H9 (cell line): Measurements from ENCODE around the gene RHBDD1. TPM values are rescaled to one million over a fixed set of nuclear protein-coding genes. Genes with fewer than 3 reads are reported as not detected.

Experiments used
- DNase-seq: peaks from one replicate; pipeline ENCODE4 v3.0.0-alpha.2; 2017
- H2AFZ ChIP-seq: one replicate; pipeline ENCODE4 v1.6.1; 2013; ENCODE audit warnings: mild to moderate bottlenecking, low read length, control low read depth, moderate library complexity
- H2AK5ac ChIP-seq: 2 replicates; pipeline ENCODE4 v1.6.1; 2013; ENCODE audit warnings: low read length, control low read depth, mixed read lengths; ENCODE audit not compliant: insufficient read length
- H2BK120ac ChIP-seq: one replicate; pipeline ENCODE4 v1.6.1; 2013; ENCODE audit warnings: low read depth, mild to moderate bottlenecking, low read length, control low read depth, inconsistent platforms; ENCODE audit not compliant: poor library complexity, severe bottlenecking
- H2BK12ac ChIP-seq: 2 replicates; pipeline ENCODE4 v1.6.1; 2013; ENCODE audit warnings: low read length, control low read depth, mixed read lengths, low read depth; ENCODE audit not compliant: insufficient read length
- H2BK15ac ChIP-seq: 2 replicates; pipeline ENCODE4 v1.6.1; 2013; ENCODE audit warnings: low read depth, low read length, control low read depth
- H2BK20ac ChIP-seq: one replicate; pipeline ENCODE4 v1.6.1; 2013; ENCODE audit warnings: low read depth, mild to moderate bottlenecking, low read length, control low read depth, inconsistent platforms; ENCODE audit not compliant: poor library complexity, severe bottlenecking
- H2BK5ac ChIP-seq: 2 replicates; pipeline ENCODE4 v1.6.1; 2013; ENCODE audit warnings: low read length, control low read depth, mixed read lengths; ENCODE audit not compliant: insufficient read length
- H3K14ac ChIP-seq: 2 replicates; pipeline ENCODE4 v1.6.1; 2013; ENCODE audit warnings: low read length, control low read depth; ENCODE audit not compliant: insufficient read depth
- H3K18ac ChIP-seq: 2 replicates; pipeline ENCODE4 v1.6.1; 2013; ENCODE audit warnings: low read depth, mild to moderate bottlenecking, mixed read lengths, low read length, control low read depth; ENCODE audit not compliant: insufficient read length
- H3K23ac ChIP-seq: 2 replicates; pipeline ENCODE4 v1.6.1; 2013; ENCODE audit warnings: low read length, control low read depth, mixed read lengths, low read depth; ENCODE audit not compliant: insufficient read length
- H3K23me2 ChIP-seq: 2 replicates; pipeline ENCODE4 v1.6.1; 2013; ENCODE audit warnings: low read depth, mild to moderate bottlenecking, mixed read lengths, low read length, control low read depth; ENCODE audit not compliant: insufficient read length, poor library complexity, severe bottlenecking
- H3K27ac ChIP-seq: 2 replicates; pipeline ENCODE4 v1.5.1; 2013; ENCODE audit warnings: low read length, control low read depth, mixed read lengths, low read depth; ENCODE audit not compliant: insufficient read length
- H3K27me3 ChIP-seq: 2 replicates; pipeline ENCODE4 v1.6.1; 2013; ENCODE audit warnings: low read length, control low read depth, inconsistent platforms; ENCODE audit not compliant: insufficient read depth
- H3K4ac ChIP-seq: 2 replicates; pipeline ENCODE4 v1.6.1; 2013; ENCODE audit warnings: low read depth, mild to moderate bottlenecking, control low read depth, inconsistent platforms, low read length, moderate library complexity
- H3K4me1 ChIP-seq: 2 replicates; pipeline ENCODE4 v1.6.1; 2013; ENCODE audit warnings: low read length, control low read depth, inconsistent platforms; ENCODE audit not compliant: insufficient read depth
- H3K4me2 ChIP-seq: 2 replicates; pipeline ENCODE4 v1.6.1; 2013; ENCODE audit warnings: low read length, control low read depth, mixed read lengths; ENCODE audit not compliant: insufficient read length, insufficient read depth
- H3K56ac ChIP-seq: 2 replicates; pipeline ENCODE4 v1.6.1; 2013; ENCODE audit warnings: low read depth, mild to moderate bottlenecking, mixed read lengths, low read length, control low read depth; ENCODE audit not compliant: insufficient read length
- H3K79me1 ChIP-seq: 2 replicates; pipeline ENCODE4 v1.6.1; 2013; ENCODE audit warnings: low read depth, mild to moderate bottlenecking, moderate library complexity, low read length, control low read depth, inconsistent platforms; ENCODE audit not compliant: insufficient read depth, poor library complexity, severe bottlenecking
- H3K79me2 ChIP-seq: 2 replicates; pipeline ENCODE4 v1.6.1; 2013; ENCODE audit warnings: low read length, control low read depth, inconsistent platforms; ENCODE audit not compliant: insufficient read depth
- H3K9ac ChIP-seq: 2 replicates; pipeline ENCODE4 v1.6.1; 2013; ENCODE audit warnings: low read length, control low read depth, mixed read lengths; ENCODE audit not compliant: insufficient read length; ENCODE audit errors: extremely low read depth
- H3K9me3 ChIP-seq: one replicate; pipeline ENCODE4 v1.6.1; 2013; ENCODE audit warnings: low read depth, low read length, inconsistent platforms; ENCODE audit not compliant: control insufficient read depth
- H3T11ph ChIP-seq: one replicate; pipeline ENCODE4 v1.6.1; 2013; ENCODE audit warnings: mild to moderate bottlenecking, low read length, control low read depth, inconsistent platforms
- H4K20me1 ChIP-seq: one replicate; pipeline ENCODE4 v1.6.1; 2013; ENCODE audit not compliant: control insufficient read depth, insufficient read length, insufficient read depth
- H4K5ac ChIP-seq: 2 replicates; pipeline ENCODE4 v1.6.1; 2013; ENCODE audit warnings: low read depth, mild to moderate bottlenecking, mixed read lengths, low read length, control low read depth; ENCODE audit not compliant: insufficient read length
- H4K8ac ChIP-seq: replicated peaks from 2 replicates; pipeline ENCODE4 v1.6.1; 2013; ENCODE audit warnings: low read length, control low read depth, mixed read lengths, low read depth; ENCODE audit not compliant: insufficient read length
- H4K91ac ChIP-seq: 2 replicates; pipeline ENCODE4 v1.6.1; 2013; ENCODE audit warnings: low read depth, mild to moderate bottlenecking, moderate library complexity, mixed read lengths, low read length, control low read depth; ENCODE audit not compliant: insufficient read length
- H3K27ac Mint-ChIP-seq, 3 experiments: 2 replicates in 2 of 3; 3 replicates in 1 of 3; pipeline ENCODE4 v1.8.0; 2020 to 2021; ENCODE audit warnings: mixed read lengths in 3 of 3, mild to moderate bottlenecking in 1 of 3, moderate library complexity in 1 of 3
- H3K27me3 Mint-ChIP-seq: 2 replicates; pipeline ENCODE4 v1.8.0; 2021; ENCODE audit warnings: low read depth, mild to moderate bottlenecking, moderate library complexity, mixed read lengths
- H3K36me3 Mint-ChIP-seq, 3 experiments: 2 replicates in 2 of 3; 3 replicates in 1 of 3; pipeline ENCODE4 v1.8.0; 2020 to 2021; ENCODE audit warnings: low read depth in 3 of 3, mixed read lengths in 3 of 3; ENCODE audit not compliant: insufficient read depth in 1 of 3
- H3K4me1 Mint-ChIP-seq, 2 experiments: 2 replicates each; pipeline ENCODE4 v1.8.0; 2020; ENCODE audit warnings: mixed read lengths in 2 of 2
- H3K4me3 Mint-ChIP-seq, 2 experiments: 2 replicates in 1 of 2; 3 replicates in 1 of 2; pipeline ENCODE4 v1.8.0; 2020 to 2021; ENCODE audit warnings: mild to moderate bottlenecking in 2 of 2, mixed read lengths in 2 of 2, moderate library complexity in 1 of 2
- H3K9me3 Mint-ChIP-seq, 2 experiments: 2 replicates in 1 of 2; 3 replicates in 1 of 2; pipeline ENCODE4 v1.8.0; 2020; ENCODE audit warnings: mild to moderate bottlenecking in 2 of 2, mixed read lengths in 2 of 2, moderate library complexity in 1 of 2
- CTCF ChIP-seq: fragments of 200-600 bp; sonication (generic); conservative IDR thresholded peaks from 3 replicates; pipeline ENCODE4 v1.8.0; 2021; ENCODE audit warnings: antibody characterized with exemption, mild to moderate bottlenecking
- WGBS: extraction: QIAGEN DNeasy Blood & Tissue Kit; methylation state at CpG from one replicate; pipeline ENCODE4 v1.1.7; 2013; ENCODE audit warnings: missing lambda C conversion rate, low lambda C conversion rate, mixed read lengths; ENCODE audit not compliant: insufficient read length; ENCODE audit errors: extremely low coverage; 5-methylcytosine and 5-hydroxymethylcytosine counted together
- total RNA-seq: library from RNA; stranded (reverse); gene quantifications from 2 replicates; pipeline ENCODE4 v1.2.1, GENCODE V29; 2021

Gene RHBDD1
- total RNA-seq, 1 experiment from 2014 or later = 24.9 TPM

GRCh38 chr2:227007940-227008339 lies 172.1 kb downstream of the RHBDD1 start:
- no peak overlapping the region for H3K27ac ChIP-seq
- H2BK12ac ChIP-seq = no peak overlapping the region
- H4K91ac ChIP-seq = no peak overlapping the region
- no peak overlapping the region for H3K18ac ChIP-seq
- no peak for DNase-seq
- H4K5ac ChIP-seq = no peak overlapping the region
- H3K9me3 Mint-ChIP-seq = no peaks in the 10 kb centered on the region; a peak in 1 of 5 replicates
- peaks cover 0 to 2% (median 0%) of the 10 kb centered on the region in 3 experiments; a peak in 2 of 7 replicates for H3K36me3 Mint-ChIP-seq
- H3K27ac Mint-ChIP-seq = no peak overlapping the region
- no peak for TF ChIP-seq CTCF
- no peak overlapping the region for H2BK5ac ChIP-seq
- H3K79me1 ChIP-seq = no peaks in the 10 kb centered on the region
- no peaks in the 10 kb centered on the region for H3K9me3 ChIP-seq
- no peak overlapping the region for H2BK120ac ChIP-seq
- no peak overlapping the region for H3K4me2 ChIP-seq
- H3K4me1 ChIP-seq = peaks cover 3% of the 10 kb centered on the region; the same call in 1 of the 2 replicates
- H2AK5ac ChIP-seq = no peak overlapping the region
- no peak overlapping the region for H3K56ac ChIP-seq
- H3T11ph ChIP-seq = no peak overlapping the region
- H3K27me3 Mint-ChIP-seq = no peaks in the 10 kb centered on the region
- no peak overlapping the region for H3K23ac ChIP-seq
- H4K8ac ChIP-seq = no peak overlapping the region
- no peak overlapping the region for H3K4me3 Mint-ChIP-seq
- H2AFZ ChIP-seq = no peak overlapping the region
- no peaks in the 10 kb centered on the region for H3K23me2 ChIP-seq
- no peak overlapping the region for H3K9ac ChIP-seq
- H2BK20ac ChIP-seq = no peak overlapping the region
- H3K4ac ChIP-seq = no peak overlapping the region
- peaks cover 9 to 11% of the 10 kb centered on the region in 2 experiments for H3K4me1 Mint-ChIP-seq
- H3K27me3 ChIP-seq = no peaks in the 10 kb centered on the region
- H2BK15ac ChIP-seq = no peak overlapping the region
- H3K79me2 ChIP-seq = no peaks in the 10 kb centered on the region
- no peaks in the 10 kb centered on the region for H4K20me1 ChIP-seq
- H3K14ac ChIP-seq = peak overlapping the region; percentile 11; the same call in 1 of the 2 replicates
- no CpG with 5 or more reads among the region's 17 CpGs for WGBS
